Brain microvascular endothelial cell (primary cell): Measurements from ENCODE around the gene PDRG1.

Experiments used
- DNase-seq: peaks from one replicate; pipeline ENCODE4 v3.0.0-alpha.2; 2020
- H3K27ac ChIP-seq: fragments of 250-450 bp; sonication (Bioruptor Pico); 2 replicates; pipeline ENCODE4 v1.5.1; 2020; ENCODE audit warnings: mild to moderate bottlenecking, moderate library complexity
- H3K27me3 ChIP-seq: fragments of 250-450 bp; sonication (Bioruptor Pico); replicated peaks from 2 replicates; pipeline ENCODE4 v1.5.1; 2020; ENCODE audit warnings: mild to moderate bottlenecking
- H3K36me3 ChIP-seq: fragments of 250-450 bp; sonication (Bioruptor Pico); replicated peaks from 2 replicates; pipeline ENCODE4 v1.5.1; 2020; ENCODE audit warnings: mild to moderate bottlenecking
- H3K4me3 ChIP-seq: 2 replicates; pipeline ENCODE4 v1.5.1; 2011; ENCODE audit warnings: low read depth, mild to moderate bottlenecking, control low read depth, low read length, moderate library complexity
- in situ Hi-C: cut with HindIII; loops from 2 replicates; pipeline ENCODE4 v1.10.0; 2017; ENCODE audit warnings: low sequenced_read_pairs, low pct_ligation_motif_present
- TF ChIP-seq, protein P1 (sequence below): IDR thresholded peaks from 2 replicates; pipeline ENCODE4 v1.5.1; 2011; ENCODE audit warnings: low read depth, mild to moderate bottlenecking, moderate library complexity, low read length, control low read depth, inconsistent platforms; ENCODE audit errors: missing control alignments

Gene PDRG1

DNA sequence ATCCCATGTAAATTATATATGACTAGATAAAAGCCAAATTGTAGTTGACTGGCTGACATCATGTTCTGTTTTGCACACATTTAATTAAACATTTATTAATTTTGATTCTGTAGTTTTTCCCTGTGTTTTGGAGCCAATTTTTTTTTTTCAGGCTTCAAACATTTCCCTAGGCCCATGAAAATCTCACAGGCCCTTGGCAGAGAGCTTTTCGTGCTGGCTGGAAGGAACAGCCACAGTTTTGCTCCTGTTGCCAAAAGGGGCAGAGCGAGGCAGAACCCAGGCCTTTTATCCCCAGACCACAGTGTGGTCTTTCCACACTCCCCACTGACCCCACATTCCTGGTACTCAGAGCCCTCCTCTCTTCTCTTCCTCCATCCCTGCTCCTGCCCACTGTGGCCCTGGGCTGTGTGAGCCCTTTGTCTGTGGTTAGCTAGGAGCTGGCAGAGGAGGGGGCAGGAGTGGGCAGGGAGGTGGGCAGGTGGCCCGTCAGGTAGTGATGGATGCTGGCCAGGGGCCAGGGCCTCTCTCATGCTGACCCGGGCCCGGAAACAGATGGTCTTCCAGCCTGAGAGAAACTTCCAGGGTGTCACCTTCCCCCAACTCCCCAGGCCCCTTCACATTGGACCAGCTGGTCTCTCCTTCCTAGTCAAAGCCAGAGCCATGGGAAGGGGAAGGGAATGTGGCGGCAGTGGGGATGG, 38.9 kb upstream of the PDRG1 start:
- Histone ChIP-seq H3K4me3 (no peak overlapping the region), H3K27ac (no peak overlapping the region), H3K27me3 (peaks cover 5% of the 10 kb centered on the region), H3K36me3 (no peaks in the 10 kb centered on the region)
- DNase-seq = no peak
- TF ChIP-seq, protein P1, sequence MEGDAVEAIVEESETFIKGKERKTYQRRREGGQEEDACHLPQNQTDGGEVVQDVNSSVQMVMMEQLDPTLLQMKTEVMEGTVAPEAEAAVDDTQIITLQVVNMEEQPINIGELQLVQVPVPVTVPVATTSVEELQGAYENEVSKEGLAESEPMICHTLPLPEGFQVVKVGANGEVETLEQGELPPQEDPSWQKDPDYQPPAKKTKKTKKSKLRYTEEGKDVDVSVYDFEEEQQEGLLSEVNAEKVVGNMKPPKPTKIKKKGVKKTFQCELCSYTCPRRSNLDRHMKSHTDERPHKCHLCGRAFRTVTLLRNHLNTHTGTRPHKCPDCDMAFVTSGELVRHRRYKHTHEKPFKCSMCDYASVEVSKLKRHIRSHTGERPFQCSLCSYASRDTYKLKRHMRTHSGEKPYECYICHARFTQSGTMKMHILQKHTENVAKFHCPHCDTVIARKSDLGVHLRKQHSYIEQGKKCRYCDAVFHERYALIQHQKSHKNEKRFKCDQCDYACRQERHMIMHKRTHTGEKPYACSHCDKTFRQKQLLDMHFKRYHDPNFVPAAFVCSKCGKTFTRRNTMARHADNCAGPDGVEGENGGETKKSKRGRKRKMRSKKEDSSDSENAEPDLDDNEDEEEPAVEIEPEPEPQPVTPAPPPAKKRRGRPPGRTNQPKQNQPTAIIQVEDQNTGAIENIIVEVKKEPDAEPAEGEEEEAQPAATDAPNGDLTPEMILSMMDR = no peak
- in situ Hi-C loops = no loop called here

DNA sequence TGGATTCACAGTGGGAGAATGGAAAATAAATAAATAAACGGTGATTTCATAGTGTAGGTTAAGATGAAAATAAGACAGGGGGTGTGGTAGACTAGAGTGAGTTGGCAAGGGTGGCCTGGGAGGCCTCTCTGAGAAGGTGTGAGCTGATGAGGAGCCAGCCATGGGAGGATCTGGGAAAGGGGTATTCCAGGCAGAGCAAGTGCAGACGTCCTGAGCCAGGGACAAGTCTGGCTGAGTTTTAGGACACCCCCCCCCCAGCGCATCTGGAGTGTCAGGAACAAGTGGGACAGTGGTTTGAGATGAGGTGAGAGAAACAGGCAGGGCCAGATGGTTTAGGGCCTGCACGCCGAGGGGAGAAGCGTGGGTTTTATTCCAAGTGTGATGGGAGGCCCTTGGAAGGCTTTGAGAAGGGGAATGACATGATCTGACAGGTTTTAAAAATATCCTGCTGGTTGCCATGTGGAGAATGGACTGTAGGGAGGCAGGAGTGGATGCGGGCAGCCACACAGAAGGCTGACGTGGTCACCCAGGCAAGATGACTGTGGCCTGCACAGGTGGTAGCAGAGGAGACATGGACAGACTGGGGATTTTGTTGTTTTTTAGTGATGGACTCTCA, 37.3 kb upstream of the PDRG1 start:
- TF ChIP-seq, protein P1 = no peak

DNA sequence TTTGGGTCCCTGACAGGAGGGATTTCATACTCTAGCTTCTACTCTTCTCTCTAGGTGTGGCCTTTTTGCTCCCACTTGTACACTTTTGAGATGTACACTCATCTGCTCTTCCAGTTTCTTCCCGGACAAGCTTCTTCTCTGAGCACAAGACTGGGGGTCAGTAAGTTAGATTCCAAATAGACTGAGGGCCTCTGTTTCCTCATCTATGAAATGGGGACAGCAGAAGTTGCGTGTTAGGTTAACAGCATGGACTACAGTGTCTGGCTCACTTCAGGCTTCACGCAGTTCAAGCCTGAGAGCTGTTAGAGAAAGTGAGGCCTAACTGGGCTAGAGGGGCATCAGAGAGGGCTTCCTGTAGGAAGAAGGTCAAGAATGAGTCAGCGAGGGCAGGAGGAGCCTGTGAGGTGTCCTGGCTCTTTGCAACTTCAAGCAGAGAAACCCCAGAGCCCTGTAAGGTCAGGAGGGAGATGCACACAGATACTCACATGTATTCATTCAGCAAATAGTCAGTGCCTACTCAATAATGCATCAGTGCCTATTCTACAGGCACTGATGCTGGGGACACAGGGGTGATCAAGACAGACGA, 36.7 kb upstream of the PDRG1 start:
- Histone ChIP-seq H3K36me3 (no peaks in the 10 kb centered on the region), H3K27me3 (peaks cover 2% of the 10 kb centered on the region), H3K27ac (no peak overlapping the region), H3K4me3 (no peak overlapping the region)
- no peak for DNase-seq
- TF ChIP-seq, protein P1 = no peak
- in situ Hi-C loops = no loop called here

More for the DNA sequence above, 37.3 kb upstream of the PDRG1 start:
- no peak overlapping the region for H3K27ac ChIP-seq
- peaks cover 5% of the 10 kb centered on the region for H3K27me3 ChIP-seq
- in situ Hi-C loops = no loop called here
- H3K36me3 ChIP-seq = no peaks in the 10 kb centered on the region
- no peak for DNase-seq
- no peak overlapping the region for H3K4me3 ChIP-seq

DNA sequence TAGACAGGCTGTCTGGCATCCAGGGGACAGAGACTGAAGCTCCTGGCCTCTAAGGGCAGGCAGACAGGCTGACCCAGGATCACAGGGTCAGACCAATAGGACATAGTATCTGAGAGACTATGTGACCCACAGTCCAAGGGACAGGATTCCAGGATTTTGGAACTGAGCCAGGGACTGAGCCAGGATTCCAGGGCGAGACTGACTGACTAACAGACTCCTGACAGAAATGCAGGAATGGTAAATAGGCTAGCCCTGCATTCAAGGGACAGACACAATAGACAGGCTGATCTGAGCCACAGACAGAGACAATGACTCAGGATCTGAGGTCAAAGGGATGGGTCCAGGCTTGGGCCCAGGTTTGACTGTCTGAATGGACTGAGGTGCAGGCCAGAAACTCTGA, 35.9 kb upstream of the PDRG1 start:
- TF ChIP-seq, protein P1 = no peak
- Histone ChIP-seq H3K27ac (no peak overlapping the region), H3K36me3 (no peaks in the 10 kb centered on the region), H3K27me3 (no peaks in the 10 kb centered on the region), H3K4me3 (no peak overlapping the region)
- in situ Hi-C loops = no loop called here
- peak; percentile 8 for DNase-seq

DNA sequence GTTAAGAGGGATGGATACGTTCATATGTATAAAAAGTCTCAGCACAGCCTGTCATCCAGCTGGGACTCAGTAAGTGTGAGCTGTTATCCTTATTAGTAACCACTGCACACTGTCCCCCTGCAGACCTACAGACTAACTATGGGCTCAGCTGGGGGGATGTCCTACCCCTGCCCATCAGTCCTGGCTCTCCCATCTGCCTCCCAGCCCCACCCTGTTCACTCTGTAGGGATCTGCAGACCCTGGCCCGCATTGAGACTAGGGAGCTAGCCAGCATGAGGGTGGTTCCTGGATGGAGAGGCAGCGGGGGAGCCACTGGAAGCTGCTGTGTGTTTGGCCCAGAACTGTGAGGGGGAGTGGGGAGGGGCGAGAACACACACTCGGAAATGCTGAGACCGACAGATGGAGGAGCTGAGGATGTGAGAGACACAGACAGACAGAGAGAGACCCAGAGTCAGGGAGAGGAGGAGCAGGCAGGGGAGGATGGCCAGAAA, 33.2 kb upstream of the PDRG1 start:
- DNase-seq = no peak
- TF ChIP-seq, protein P1 = no peak
- Histone ChIP-seq H3K36me3 (no peaks in the 10 kb centered on the region), H3K27ac (no peak overlapping the region), H3K27me3 (no peaks in the 10 kb centered on the region), H3K4me3 (no peak overlapping the region)
- in situ Hi-C loops = no loop called here
